Thoracic aorta (tissue), 2 donors: Measurements from ENCODE around the gene RUNDC1. TPM values are rescaled to one million over a fixed set of nuclear protein-coding genes. Genes with fewer than 3 reads are reported as not detected.
A peak's percentile ranks its signal among the peaks of the same experiment; 100 is the strongest.
"Not testable (repeated sequence)": the region's sequence is repeated elsewhere in the genome, so short reads cannot be mapped to it uniquely, and the experiment has no call there.

Source experiments
- ATAC-seq: fragments of 150-250 bp; one replicate; pipeline ENCODE4 v1.8.0; 2017; ENCODE audit warnings: low read depth; ENCODE audit not compliant: insufficient number of reproducible peaks, low FRiP score
- DNase-seq: peaks from one replicate; pipeline ENCODE4 v3.0.0-alpha.2; 2020; ENCODE audit warnings: low spot score
- H3K27ac ChIP-seq, 2 donors: fragments of 200-600 bp; sonication (generic); 1 replicate in 1 of 2; 2 replicates in 1 of 2; pipeline ENCODE4 v1.5.1; 2016; ENCODE audit warnings: mild to moderate bottlenecking in 2 of 2, moderate library complexity in 2 of 2
- H3K27me3 ChIP-seq: fragments of 200-600 bp; sonication (generic); replicated peaks from 2 replicates; pipeline ENCODE4 v1.6.0; 2016; ENCODE audit warnings: mild to moderate bottlenecking; ENCODE audit not compliant: insufficient read depth
- H3K36me3 ChIP-seq: fragments of 200-600 bp; sonication (generic); one replicate; pipeline ENCODE4 v1.5.1; 2016
- H3K4me1 ChIP-seq, 2 donors: fragments of 200-600 bp; sonication (generic); 1 replicate in 1 of 2; 2 replicates in 1 of 2; pipeline versions ENCODE4 v1.5.1 to v1.6.0; 2016; ENCODE audit warnings: low read depth in 2 of 2, mild to moderate bottlenecking in 1 of 2; ENCODE audit not compliant: control insufficient read depth in 1 of 2
- H3K4me3 ChIP-seq: fragments of 200-600 bp; sonication (generic); 2 replicates; pipeline ENCODE4 v1.5.1; 2016; ENCODE audit warnings: mild to moderate bottlenecking
- H3K9me3 ChIP-seq: fragments of 200-600 bp; sonication (generic); 2 replicates; pipeline ENCODE4 v1.5.1; 2016
- CTCF ChIP-seq: fragments of 200-600 bp; sonication (generic); IDR thresholded peaks from one replicate; pipeline ENCODE4 v1.5.1; 2019; ENCODE audit warnings: antibody characterized with exemption
- total RNA-seq, 2 donors: library from RNA; depleted of rRNA; stranded (reverse); fragments of >200 nt; gene quantifications; one replicate each; pipeline versions ENCODE4 v1.1.0 to v1.2.3, GENCODE V29; 2016

The RUNDC1 gene
- total RNA-seq, 2 donors from 2014 or later = 16.6 to 17.9 TPM

- peaks cover 21% of the 10 kb centered on the region for H3K36me3 ChIP-seq
- H3K4me1 ChIP-seq = peaks cover 14 to 20% of the 10 kb centered on the region in 2 donors
- no peaks in the 10 kb centered on the region for H3K9me3 ChIP-seq
- no peak for TF ChIP-seq CTCF
- DNase-seq = no peak
- H3K4me3 ChIP-seq = peak overlapping the region; percentile 90
- H3K27ac ChIP-seq = peak overlapping the region; percentile 47 to 91
- H3K27me3 ChIP-seq = no peaks in the 10 kb centered on the region
- ATAC-seq = no peak
Measured at GRCh38 chr17:42997390-42997983, 17.1 kb downstream of the RUNDC1 start.

GRCh38 chr17:42997984-42998938, 17.9 kb downstream of the RUNDC1 start, which contains the start of gene RPL27:
Gene RPL27, plus strand, starts transcription at chr17:42998419. Its CDS starts 332 bp downstream, at chr17:42998751.
- H3K9me3 ChIP-seq = no peaks in the 10 kb centered on the region
- H3K27ac ChIP-seq = peak within 1 kb of the TSS; percentile 91 to 94
- H3K36me3 ChIP-seq = peaks cover 27% of the 10 kb centered on the region
- DNase-seq (peak; percentile 95), ATAC-seq (peak; percentile 94)
- H3K4me3 ChIP-seq = peak within 1 kb of the TSS; percentile 90
- no peaks in the 10 kb centered on the region for H3K27me3 ChIP-seq
- TF ChIP-seq CTCF = peak; percentile 92
- H3K4me1 ChIP-seq = peaks cover 14 to 21% of the 10 kb centered on the region in 2 donors

GRCh38 chr17:42999003-42999525, 18.7 kb downstream of the RUNDC1 start:
- TF ChIP-seq CTCF = no peak
- Histone ChIP-seq H3K27ac (peak overlapping the region; percentile 91 to 94), H3K27me3 (no peaks in the 10 kb centered on the region), H3K36me3 (peaks cover 27% of the 10 kb centered on the region), H3K9me3 (no peaks in the 10 kb centered on the region), H3K4me3 (peak overlapping the region; percentile 90), H3K4me1 (peaks cover 14 to 26% of the 10 kb centered on the region in 2 donors)
- DNase-seq (no peak), ATAC-seq (no peak)

- not testable (repeated sequence) for H3K4me3 ChIP-seq, ATAC-seq, H3K27ac ChIP-seq, H3K9me3 ChIP-seq, H3K27me3 ChIP-seq, DNase-seq
- Histone ChIP-seq H3K4me1 (peaks cover 14 to 26% of the 10 kb centered on the region in 2 donors), H3K36me3 (peaks cover 27% of the 10 kb centered on the region)
Measured at GRCh38 chr17:43000894-43001293, 20.5 kb downstream of the RUNDC1 start.

- Histone ChIP-seq H3K4me1 (peaks cover 9 to 28% of the 10 kb centered on the region in 2 donors), H3K27me3 (no peaks in the 10 kb centered on the region), H3K9me3 (no peaks in the 10 kb centered on the region), H3K27ac (peak overlapping the region in 1 of 2 donors; percentile 23), H3K36me3 (peaks cover 27% of the 10 kb centered on the region), H3K4me3 (no peak overlapping the region)
- DNase-seq (no peak), ATAC-seq (no peak)
- no peak for TF ChIP-seq CTCF
Measured at GRCh38 chr17:43003542-43004172, 23.3 kb downstream of the RUNDC1 start.
